ENCODE measurements around the gene GARIN5A.
A peak's percentile ranks its signal among the peaks of the same experiment; 100 is the strongest.

The GARIN5A gene

DNA sequence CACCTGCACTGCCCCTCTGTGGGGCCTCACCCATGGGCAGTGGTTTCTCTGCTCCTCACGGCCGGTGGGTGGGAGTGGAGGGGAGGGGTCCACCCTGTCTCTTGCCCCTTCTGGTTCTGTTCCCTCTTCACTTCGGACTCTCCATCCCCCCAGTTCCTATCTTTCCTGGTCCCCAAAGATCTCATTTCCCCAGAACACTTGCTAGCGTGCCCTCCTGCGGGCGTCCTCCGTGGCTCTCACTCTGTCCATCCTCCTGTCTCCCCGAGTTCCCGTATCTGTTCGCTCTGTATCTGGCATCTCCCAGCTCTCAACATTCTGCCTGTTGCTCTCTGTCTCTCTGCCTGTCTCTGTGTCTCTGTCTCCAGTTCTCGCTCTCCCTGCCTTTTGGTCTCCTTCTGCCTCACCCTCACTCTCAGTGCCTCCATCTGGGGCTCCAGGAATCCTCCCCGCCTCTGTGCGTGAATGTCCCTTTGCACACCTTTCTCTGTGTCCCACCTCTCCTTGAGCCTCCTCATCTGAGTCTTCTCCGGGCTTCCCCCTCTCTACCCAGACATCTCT lies 57.5 kb downstream of the GARIN5A start:
- Histone ChIP-seq H3K9me3 (ENCODE audit: control insufficient read depth, insufficient read depth, low read length) (no peaks in the 10 kb centered on the region), H3K4me1 (ENCODE audit: insufficient read depth, low read length) (peaks cover 8% of the 10 kb centered on the region; the same call in 1 of the 2 replicates), H3K9ac (ENCODE audit: low read depth, low read length) (peak overlapping the region; percentile 48; the same call in 1 of the 2 replicates), H3K36me3 (ENCODE audit: insufficient read depth, low read length) (no peaks in the 10 kb centered on the region)

DNA sequence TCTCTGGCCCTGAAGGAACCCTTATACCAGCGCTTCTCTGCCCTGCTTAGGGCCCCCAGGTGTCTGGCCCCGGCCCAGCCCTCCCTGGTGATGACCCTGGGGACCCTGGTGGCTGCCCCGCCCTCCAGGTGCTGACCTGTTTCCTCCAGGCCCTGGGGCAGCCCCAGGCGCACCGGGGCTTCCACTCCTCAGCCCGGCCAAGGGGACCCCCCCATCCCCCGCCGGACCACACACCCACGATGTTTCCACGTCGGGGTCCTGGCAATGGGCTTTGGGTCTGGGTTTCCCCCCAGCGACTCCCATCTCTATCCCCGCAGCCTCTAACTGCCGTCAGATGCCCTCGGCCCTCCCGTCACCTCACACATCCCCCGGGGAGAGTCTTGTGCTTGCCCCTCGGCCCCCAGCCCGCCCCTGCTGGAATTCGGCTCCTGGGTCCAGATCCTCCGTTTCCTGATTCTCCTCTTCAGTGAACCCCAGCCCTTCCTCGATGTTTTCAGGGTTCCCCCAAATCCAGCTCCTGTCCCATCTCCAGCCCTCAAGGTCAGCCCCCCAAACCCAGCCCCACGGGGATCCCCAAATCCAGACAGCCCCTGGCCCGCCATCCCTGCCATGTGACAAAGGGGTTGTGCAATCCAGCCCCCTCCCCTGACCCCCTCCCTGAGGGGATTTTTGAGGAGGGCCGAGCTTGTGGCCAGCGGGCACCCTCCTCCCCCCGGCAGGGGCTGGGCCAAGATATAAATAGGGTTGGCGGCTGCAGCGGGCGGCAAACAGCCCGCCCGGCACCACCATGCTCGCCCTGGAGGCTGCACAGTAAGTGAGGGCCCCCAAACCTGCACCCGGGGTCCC lies 58.2 kb downstream of the GARIN5A start, which contains the start of gene SPIB:
TSS of gene SPIB (plus strand) at position 763 of the 846 bp plus-strand sequence. CDS start at position 788, 25 bp downstream.
- H3K9ac ChIP-seq (ENCODE audit: low read depth, low read length): peak within 1 kb of the TSS; percentile 48; the same call in 1 of the 2 replicates
- H3K4me1 ChIP-seq (ENCODE audit: insufficient read depth, low read length): peaks cover 8% of the 10 kb centered on the region; the same call in 1 of the 2 replicates
- H3K9me3 ChIP-seq (ENCODE audit: control insufficient read depth, insufficient read depth, low read length): no peaks in the 10 kb centered on the region
- no peaks in the 10 kb centered on the region for H3K36me3 ChIP-seq (ENCODE audit: insufficient read depth, low read length)

DNA sequence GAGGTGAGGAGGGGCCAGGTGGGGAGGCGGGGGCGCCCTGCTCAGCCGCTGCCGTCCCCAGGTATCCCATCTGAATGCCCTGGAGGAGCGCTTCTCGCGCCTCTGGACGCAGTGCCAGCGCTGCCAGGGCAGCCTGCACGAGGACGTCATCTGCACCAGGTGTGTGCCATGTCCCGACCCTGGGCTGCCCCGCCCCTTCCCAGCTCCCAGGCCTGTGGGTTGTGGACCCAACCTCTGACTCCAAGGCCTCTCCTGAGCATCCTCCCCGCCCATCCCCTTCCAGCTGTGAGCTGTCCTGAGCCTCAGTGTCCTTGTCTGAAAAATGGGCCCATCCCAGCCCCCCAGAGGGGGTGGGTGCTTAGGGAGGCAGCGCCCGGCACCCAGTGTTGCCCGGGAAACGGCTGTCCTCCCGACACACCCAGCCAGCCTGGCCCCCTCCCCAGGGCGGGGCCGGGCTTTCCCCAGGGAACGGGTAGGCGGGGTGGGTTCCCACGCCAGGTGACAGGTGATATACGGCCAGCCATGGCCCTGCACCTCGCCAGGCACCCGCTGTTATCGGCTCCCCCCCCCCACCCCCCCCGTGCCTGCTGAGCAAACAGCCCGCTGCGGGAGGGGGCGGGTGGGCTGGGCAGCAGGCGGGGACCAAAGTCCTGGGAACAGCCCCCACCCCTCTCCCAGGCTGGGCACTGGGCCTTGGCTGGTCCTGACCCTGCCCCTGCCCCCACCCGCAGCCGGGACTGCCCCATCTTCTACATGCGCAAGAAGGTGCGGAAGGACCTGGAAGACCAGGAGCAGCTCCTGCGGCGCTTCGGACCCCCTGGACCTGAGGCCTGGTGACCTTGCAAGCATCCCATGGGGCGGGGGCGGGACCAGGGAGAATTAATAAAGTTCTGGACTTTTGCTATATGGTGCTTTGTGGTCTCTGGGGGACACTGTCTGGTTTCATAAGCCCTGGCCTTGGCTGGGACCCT lies 59.3 kb downstream of the GARIN5A start:
- no peaks in the 10 kb centered on the region for H3K36me3 ChIP-seq (ENCODE audit: insufficient read depth, low read length)
- peaks cover 8% of the 10 kb centered on the region; the same call in 1 of the 2 replicates for H3K4me1 ChIP-seq (ENCODE audit: insufficient read depth, low read length)
- H3K9ac ChIP-seq (ENCODE audit: low read depth, low read length): peak overlapping the region; percentile 48; the same call in 1 of the 2 replicates
- H3K9me3 ChIP-seq (ENCODE audit: control insufficient read depth, insufficient read depth, low read length): no peaks in the 10 kb centered on the region

Data from ES-I3 (cell line).